PC-3 (cell line): ENCODE results near the gene DGCR2. TPM values are rescaled to one million over a fixed set of nuclear protein-coding genes. Genes with fewer than 3 reads are reported as not detected.

Source experiments
- ATAC-seq: fragments of 200-7000 bp; cut with Tn5 transposase; 2 replicates; pipeline ENCODE4 v1.9.1; 2020; ENCODE audit warnings: mild to moderate bottlenecking, moderate library complexity
- BruUV-seq: library from RNA; stranded (reverse); fragments of 400-500 nt; replicated peaks from 2 replicates; lab custom pipeline; 2021; lab: Mats Ljungman, UMichigan
- CTCF ChIA-PET: fragments of 300-600 bp; sonication (Branson Sonifier 250); formaldehyde crosslinking; loops from one replicate; lab custom pipeline; 2022; ENCODE audit warnings: antibody characterized with exemption; lab: Charles Lee
- POLR2A ChIA-PET: fragments of 300-600 bp; sonication (Branson Sonifier 250); formaldehyde crosslinking; loops from one replicate; lab custom pipeline; 2022; ENCODE audit warnings: antibody characterized with exemption; ENCODE audit not compliant: unreplicated experiment; lab: Charles Lee
- DNase-seq: peaks from one replicate; pipeline ENCODE4 v3.0.0-alpha.2; 2015
- H2AFZ ChIP-seq: fragments of 300-600 bp; sonication (generic); 2 replicates; pipeline ENCODE4 v1.6.0; 2016; ENCODE audit warnings: antibody characterized with exemption, low read length
- H3F3A ChIP-seq: fragments of 300-600 bp; sonication (generic); one replicate; pipeline ENCODE4 v1.6.0; 2017; ENCODE audit warnings: antibody characterized with exemption, low read length, control low read depth, mild to moderate bottlenecking; ENCODE audit not compliant: unreplicated experiment
- H3K27ac ChIP-seq: fragments of 300-600 bp; sonication (generic); 2 replicates; pipeline ENCODE4 v1.5.1; 2016; ENCODE audit warnings: mild to moderate bottlenecking, low read length
- H3K27me3 ChIP-seq: fragments of 300-600 bp; sonication (generic); 2 replicates; pipeline ENCODE4 v1.6.1; 2016; ENCODE audit warnings: low read length, mixed read lengths
- H3K36me3 ChIP-seq: fragments of 300-600 bp; sonication (generic); 2 replicates; pipeline ENCODE4 v1.6.1; 2016; ENCODE audit warnings: low read depth, mixed run types, low read length, mixed read lengths
- H3K4me1 ChIP-seq: fragments of 300-600 bp; sonication (generic); 2 replicates; pipeline ENCODE4 v1.5.1; 2016; ENCODE audit warnings: low read length; ENCODE audit not compliant: insufficient read depth
- H3K4me2 ChIP-seq: fragments of 300-600 bp; sonication (generic); 2 replicates; pipeline ENCODE4 v1.6.0; 2016; ENCODE audit warnings: low read length
- H3K4me3 ChIP-seq: fragments of 300-600 bp; sonication (generic); 2 replicates; pipeline ENCODE4 v1.5.1; 2016; ENCODE audit warnings: mild to moderate bottlenecking, low read length, mixed read lengths
- H3K79me2 ChIP-seq: fragments of 300-600 bp; sonication (generic); 2 replicates; pipeline ENCODE4 v1.6.1; 2017; ENCODE audit warnings: low read length, mixed read lengths
- H3K9ac ChIP-seq: fragments of 300-600 bp; sonication (generic); 2 replicates; pipeline ENCODE4 v1.6.0; 2016; ENCODE audit warnings: mild to moderate bottlenecking, low read length
- H3K9me2 ChIP-seq: fragments of 300-600 bp; sonication (generic); replicated peaks from 2 replicates; pipeline ENCODE4 v1.6.1; 2016; ENCODE audit warnings: mixed run types, low read length, mixed read lengths
- H3K9me3 ChIP-seq: fragments of 300-600 bp; sonication (generic); 2 replicates; pipeline ENCODE4 v1.6.1; 2016; ENCODE audit warnings: low read length, mixed read lengths
- H4K20me1 ChIP-seq: fragments of 300-600 bp; sonication (generic); 2 replicates; pipeline ENCODE4 v1.6.1; 2016; ENCODE audit warnings: low read length, mixed read lengths
- EZH2 ChIP-seq: fragments of 300-600 bp; sonication (generic); IDR thresholded peaks from one replicate; pipeline ENCODE4 v1.6.1; 2017; ENCODE audit warnings: antibody characterized with exemption, mild to moderate bottlenecking, low read length; ENCODE audit not compliant: unreplicated experiment
- EZH2phosphoT487 ChIP-seq: fragments of 300-600 bp; sonication (generic); IDR thresholded peaks from 2 replicates; pipeline ENCODE4 v1.6.1; 2018; ENCODE audit warnings: mild to moderate bottlenecking, antibody characterized with exemption, low read length, borderline replicate concordance
- intact Hi-C: fragments of 100-400 bp; cut with micrococcal nuclease; formaldehyde crosslinking; loops from 2 replicates; pipeline ENCODE4 v1.9.0; 2023
- total RNA-seq: library from RNA; depleted of rRNA; stranded (reverse); fragments of >200 nt; gene quantifications from 2 replicates; pipeline ENCODE4 v1.2.3, GENCODE V29; 2014
- TF ChIP-seq, protein P1 (sequence below): fragments of 300-600 bp; sonication (generic); conservative IDR thresholded peaks from 2 replicates; pipeline ENCODE4 v1.5.1; 2017; ENCODE audit warnings: antibody characterized with exemption, low read depth, mild to moderate bottlenecking, low read length

Gene DGCR2
- total RNA-seq, 1 experiment from 2014 or later: 36.1 TPM

DNA sequence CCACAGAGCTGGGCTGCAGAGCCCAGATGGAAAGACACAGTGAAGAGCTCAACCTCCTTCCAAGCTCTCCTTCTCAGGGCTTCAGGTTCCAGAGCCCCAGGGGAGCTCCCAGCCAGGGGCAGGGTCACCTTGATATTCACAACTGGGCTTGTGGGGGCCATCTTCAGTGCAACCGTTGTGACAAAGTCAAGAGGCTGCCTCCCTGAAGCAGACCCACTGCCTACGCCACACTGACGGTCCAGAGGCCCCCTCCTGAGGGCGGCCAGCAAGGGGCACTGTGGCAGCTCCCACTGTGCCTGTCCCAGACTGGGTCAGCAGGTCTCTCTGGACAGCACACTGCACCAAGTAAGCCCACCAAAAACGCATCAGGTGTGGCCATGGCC is 84.1 kb downstream of the DGCR2 start:
- intact Hi-C loops: no loop called here
- Histone ChIP-seq H3K9me3 (no peaks in the 10 kb centered on the region), H3K79me2 (no peaks in the 10 kb centered on the region), H3K4me3 (no peak overlapping the region), H3K27ac (no peak overlapping the region), H3K4me2 (no peak overlapping the region), H2AFZ (no peak overlapping the region), H3K9ac (no peak overlapping the region), H3K27me3 (no peaks in the 10 kb centered on the region), H3K36me3 (no peaks in the 10 kb centered on the region; the same call in 1 of the 2 replicates), H4K20me1 (no peaks in the 10 kb centered on the region), H3F3A (no peaks in the 10 kb centered on the region), H3K4me1 (no peaks in the 10 kb centered on the region), H3K9me2 (no peaks in the 10 kb centered on the region)
- ChIA-PET POLR2A (no interaction called here), CTCF (no interaction called here)
- no TSS peak for BruUV-seq
- TF ChIP-seq EZH2phosphoT487: no peak
- TF ChIP-seq EZH2: no peak
- TF ChIP-seq, protein P1, sequence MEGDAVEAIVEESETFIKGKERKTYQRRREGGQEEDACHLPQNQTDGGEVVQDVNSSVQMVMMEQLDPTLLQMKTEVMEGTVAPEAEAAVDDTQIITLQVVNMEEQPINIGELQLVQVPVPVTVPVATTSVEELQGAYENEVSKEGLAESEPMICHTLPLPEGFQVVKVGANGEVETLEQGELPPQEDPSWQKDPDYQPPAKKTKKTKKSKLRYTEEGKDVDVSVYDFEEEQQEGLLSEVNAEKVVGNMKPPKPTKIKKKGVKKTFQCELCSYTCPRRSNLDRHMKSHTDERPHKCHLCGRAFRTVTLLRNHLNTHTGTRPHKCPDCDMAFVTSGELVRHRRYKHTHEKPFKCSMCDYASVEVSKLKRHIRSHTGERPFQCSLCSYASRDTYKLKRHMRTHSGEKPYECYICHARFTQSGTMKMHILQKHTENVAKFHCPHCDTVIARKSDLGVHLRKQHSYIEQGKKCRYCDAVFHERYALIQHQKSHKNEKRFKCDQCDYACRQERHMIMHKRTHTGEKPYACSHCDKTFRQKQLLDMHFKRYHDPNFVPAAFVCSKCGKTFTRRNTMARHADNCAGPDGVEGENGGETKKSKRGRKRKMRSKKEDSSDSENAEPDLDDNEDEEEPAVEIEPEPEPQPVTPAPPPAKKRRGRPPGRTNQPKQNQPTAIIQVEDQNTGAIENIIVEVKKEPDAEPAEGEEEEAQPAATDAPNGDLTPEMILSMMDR: no peak
- DNase-seq (no peak), ATAC-seq (no peak)

DNA sequence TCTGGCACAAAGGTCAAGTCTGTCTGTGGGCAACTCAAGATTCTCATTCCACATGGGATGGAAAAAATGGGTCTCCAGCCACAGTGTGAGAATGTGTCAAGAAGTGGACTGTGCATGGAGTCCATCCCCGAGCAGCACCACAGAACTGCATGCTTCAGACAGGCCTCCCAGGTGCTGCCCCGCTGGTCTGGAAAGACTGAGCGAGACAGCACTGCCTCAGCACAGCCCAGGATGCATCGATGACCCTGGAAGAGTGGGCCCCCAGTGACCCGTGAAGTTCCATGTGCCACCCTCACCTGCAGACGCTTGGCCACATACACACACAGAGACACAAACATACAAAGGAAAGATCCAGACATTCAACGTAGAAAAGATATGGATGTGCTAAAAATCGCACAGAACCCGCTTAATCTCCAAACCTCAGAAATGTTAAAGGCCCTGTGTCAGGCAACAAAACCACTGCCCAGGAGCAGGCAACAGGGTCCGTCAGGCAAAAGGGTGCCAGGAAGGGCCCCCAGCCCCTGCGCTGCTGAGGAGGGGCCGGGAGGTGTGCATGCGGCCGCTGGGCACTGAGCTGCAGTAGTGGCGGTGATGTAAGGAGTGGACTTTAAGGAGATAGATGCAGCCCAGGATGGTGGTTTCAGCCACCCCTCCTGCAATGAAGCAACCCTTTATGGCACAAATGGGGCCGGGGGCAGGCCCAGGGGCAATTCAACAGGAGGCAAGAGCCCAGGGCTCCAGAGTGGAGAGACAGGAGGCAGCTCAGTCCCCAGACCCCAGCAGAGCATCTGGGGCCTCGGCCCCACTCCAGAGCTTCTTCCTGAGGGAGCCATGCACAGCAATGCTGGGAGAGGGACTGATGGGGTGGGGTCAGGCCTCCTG is 84.7 kb downstream of the DGCR2 start:
- Histone ChIP-seq H4K20me1 (no peaks in the 10 kb centered on the region), H3K27me3 (no peaks in the 10 kb centered on the region), H3F3A (no peaks in the 10 kb centered on the region), H3K27ac (no peak overlapping the region), H3K4me2 (no peak overlapping the region), H3K9me2 (no peaks in the 10 kb centered on the region), H3K79me2 (no peaks in the 10 kb centered on the region), H3K9me3 (no peaks in the 10 kb centered on the region), H2AFZ (no peak overlapping the region), H3K36me3 (no peaks in the 10 kb centered on the region; the same call in 1 of the 2 replicates), H3K4me1 (no peaks in the 10 kb centered on the region), H3K4me3 (no peak overlapping the region), H3K9ac (no peak overlapping the region)
- intact Hi-C loops: no loop called here
- ATAC-seq: no peak
- ChIA-PET CTCF (no interaction called here), POLR2A (no interaction called here)
- TF ChIP-seq EZH2 (no peak), EZH2phosphoT487 (no peak)
- TF ChIP-seq, protein P1: no peak
- no peak for DNase-seq
- BruUV-seq: no TSS peak
